ENCODE data around the gene ACOD1. TPM values are rescaled to one million over a fixed set of nuclear protein-coding genes. Genes with fewer than 3 reads are reported as not detected.
A peak's percentile ranks its signal among the peaks of the same experiment; 100 is the strongest.
"Not testable (repeated sequence)": the region's sequence is repeated elsewhere in the genome, so short reads cannot be mapped to it uniquely, and the experiment has no call there.

Gene ACOD1
- total RNA-seq, result not detected

GRCh38 chr13:76948149-76948548, at the start of gene ACOD1:
Gene ACOD1 (plus strand): TSS chr13:76948511. CDS start chr13:76948559, 48 bp downstream.
- no peak for DNase-seq

- DNase-seq, result not testable (repeated sequence)
Observed at GRCh38 chr13:76899066-76899465, 49.2 kb upstream of the ACOD1 start.

GRCh38 chr13:76903544-76904162, 44.7 kb upstream of the ACOD1 start:
- DNase-seq, result peak; percentile 89

GRCh38 chr13:76904507-76904906, 43.8 kb upstream of the ACOD1 start:
- no peak for DNase-seq

GRCh38 chr13:76912476-76912875, 35.8 kb upstream of the ACOD1 start:
- no peak for DNase-seq

- peak; percentile 92 for DNase-seq
Observed at GRCh38 chr13:76913898-76914297, 34.4 kb upstream of the ACOD1 start.

- peak; percentile 70 for DNase-seq
Observed at GRCh38 chr13:76917095-76917494, 31.2 kb upstream of the ACOD1 start.

- DNase-seq, result not testable (repeated sequence)
Observed at GRCh38 chr13:76917755-76918481, 30.4 kb upstream of the ACOD1 start.

GRCh38 chr13:76921516-76921915, 26.8 kb upstream of the ACOD1 start:
- DNase-seq, result no peak

GRCh38 chr13:76925115-76925514, 23.2 kb upstream of the ACOD1 start:
- no peak for DNase-seq

- DNase-seq, result no peak
Observed at GRCh38 chr13:76927955-76928354, 20.4 kb upstream of the ACOD1 start.

GRCh38 chr13:76928456-76928855, 19.9 kb upstream of the ACOD1 start:
- no peak for DNase-seq

GRCh38 chr13:76929320-76929719, 19.0 kb upstream of the ACOD1 start:
- DNase-seq, result no peak

GRCh38 chr13:76929851-76930374, 18.4 kb upstream of the ACOD1 start:
- DNase-seq, result no peak

- DNase-seq, result no peak
Observed at GRCh38 chr13:76932076-76932475, 16.2 kb upstream of the ACOD1 start.

- DNase-seq, result peak; percentile 22
Observed at GRCh38 chr13:76934671-76935070, 13.6 kb upstream of the ACOD1 start.

- no peak for DNase-seq
Observed at GRCh38 chr13:76936763-76937162, 11.5 kb upstream of the ACOD1 start.

GRCh38 chr13:76937281-76937820, 11.0 kb upstream of the ACOD1 start:
- DNase-seq, result peak; percentile 85

- DNase-seq, result no peak
Observed at GRCh38 chr13:76939215-76939614, 9.1 kb upstream of the ACOD1 start.

- DNase-seq, result no peak
Observed at GRCh38 chr13:76942363-76942762, 5.9 kb upstream of the ACOD1 start.

- DNase-seq, result no peak
Observed at GRCh38 chr13:76943646-76944045, 4.7 kb upstream of the ACOD1 start.

GRCh38 chr13:76944456-76944855, 3.9 kb upstream of the ACOD1 start:
- DNase-seq, result no peak

- no peak for DNase-seq
Observed at GRCh38 chr13:76950101-76950500, 1.8 kb downstream of the ACOD1 start.

- no peak for DNase-seq
Observed at GRCh38 chr13:76953968-76954367, 5.7 kb downstream of the ACOD1 start.
